ENCODE measurements around the gene CXCL12.

The CXCL12 gene

DNA sequence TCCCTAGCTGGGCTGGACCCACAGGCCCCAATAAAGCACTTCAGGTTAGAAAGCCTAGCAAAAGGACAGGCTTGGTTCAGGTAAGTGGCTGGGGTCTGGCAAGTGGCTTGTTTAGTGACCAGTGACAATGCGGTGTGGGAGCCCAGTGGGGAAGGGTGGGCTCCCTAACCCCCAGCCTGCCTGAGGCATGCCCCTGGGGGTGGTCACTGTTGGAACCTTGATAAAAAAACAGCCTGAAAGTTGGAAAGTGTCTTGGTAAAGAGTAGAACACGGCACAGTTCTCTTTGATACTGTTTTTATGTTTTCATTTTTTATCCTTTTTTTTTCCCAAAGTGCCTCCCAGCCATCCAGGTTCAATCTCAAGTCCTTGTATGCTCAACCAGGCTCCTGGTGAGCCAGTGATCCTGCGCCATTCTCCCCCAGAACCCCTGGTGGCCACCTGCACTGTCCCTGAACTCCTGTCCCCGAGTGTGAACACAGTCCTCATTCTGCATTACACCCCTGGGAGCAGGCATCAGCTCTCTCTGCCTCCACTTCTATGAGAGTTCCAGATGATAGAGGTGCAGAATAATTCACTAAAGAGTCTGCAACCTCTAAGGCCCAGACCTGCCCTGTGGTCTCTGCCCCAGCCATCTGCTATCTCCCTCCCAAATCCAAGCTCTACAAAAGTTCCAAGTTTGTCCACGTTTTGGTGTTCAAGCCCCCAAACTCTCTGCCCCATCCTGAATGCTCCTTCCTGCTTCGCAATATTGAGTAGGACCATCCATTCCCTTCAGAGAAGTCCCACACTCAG, 15.0 kb upstream of the CXCL12 start:
- no peak for DNase-seq

DNA sequence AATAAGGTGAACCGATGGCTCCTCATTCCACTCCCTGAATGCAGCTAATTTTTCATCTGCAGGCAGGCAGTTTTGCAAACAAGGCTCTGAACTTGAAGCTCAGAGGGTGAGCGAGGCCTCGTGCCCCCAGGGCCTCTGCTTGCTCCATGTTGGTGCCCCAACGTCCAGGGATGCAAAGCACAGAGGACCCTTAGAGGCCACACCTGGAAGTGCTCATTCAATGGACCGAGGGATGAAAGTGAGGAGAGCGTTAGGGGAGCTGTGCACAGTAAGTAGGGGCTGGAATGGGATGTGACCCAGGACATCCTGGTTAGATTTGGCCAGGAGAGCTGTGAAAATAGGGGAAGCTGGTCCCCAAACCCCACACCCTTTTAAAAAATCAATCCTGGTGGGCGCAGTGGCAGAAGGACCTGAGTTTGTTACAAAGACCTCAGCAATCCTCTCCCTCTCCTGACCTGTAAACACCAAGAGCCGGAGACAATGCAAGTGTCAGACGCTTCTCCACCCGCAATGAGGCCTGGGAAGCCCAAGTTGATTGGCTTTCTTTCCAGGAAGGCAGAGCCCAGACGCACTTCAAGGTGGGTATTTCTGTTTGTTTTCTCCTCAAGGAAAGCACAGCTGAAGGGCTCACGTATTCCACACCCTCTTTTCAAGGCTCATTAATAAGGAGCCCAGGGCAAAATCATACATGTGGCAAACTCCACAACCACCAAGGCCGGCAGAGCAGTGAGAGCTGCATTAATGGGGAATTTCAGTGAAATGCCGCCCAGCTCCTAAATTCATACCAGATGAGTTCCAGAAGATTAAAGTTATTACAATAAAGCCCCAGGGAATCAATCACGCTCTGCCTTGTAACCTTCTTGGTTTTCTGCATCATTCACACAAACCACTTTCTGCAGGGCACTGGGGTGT, 14.1 kb upstream of the CXCL12 start:
- DNase-seq = no peak

DNA sequence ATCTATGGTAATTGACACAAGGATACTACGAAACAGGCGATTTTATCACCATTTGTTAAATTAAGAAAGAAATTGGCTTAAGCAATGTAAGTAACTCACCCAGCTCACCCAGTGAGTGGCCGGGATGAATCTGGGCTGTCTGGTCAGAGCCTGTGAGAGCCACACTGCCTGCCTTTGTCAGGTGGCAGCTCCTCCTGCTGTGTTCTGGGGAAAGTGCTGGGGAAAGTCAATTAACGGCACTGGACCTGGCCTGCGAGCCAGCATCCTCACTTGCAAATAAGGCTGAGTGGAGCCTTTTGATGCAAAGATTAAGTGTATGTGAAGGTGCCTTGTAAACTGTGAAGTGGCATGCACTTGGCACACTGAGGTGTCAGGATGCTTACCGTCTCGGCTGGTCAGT, 13.4 kb upstream of the CXCL12 start:
- no peak for DNase-seq

DNA sequence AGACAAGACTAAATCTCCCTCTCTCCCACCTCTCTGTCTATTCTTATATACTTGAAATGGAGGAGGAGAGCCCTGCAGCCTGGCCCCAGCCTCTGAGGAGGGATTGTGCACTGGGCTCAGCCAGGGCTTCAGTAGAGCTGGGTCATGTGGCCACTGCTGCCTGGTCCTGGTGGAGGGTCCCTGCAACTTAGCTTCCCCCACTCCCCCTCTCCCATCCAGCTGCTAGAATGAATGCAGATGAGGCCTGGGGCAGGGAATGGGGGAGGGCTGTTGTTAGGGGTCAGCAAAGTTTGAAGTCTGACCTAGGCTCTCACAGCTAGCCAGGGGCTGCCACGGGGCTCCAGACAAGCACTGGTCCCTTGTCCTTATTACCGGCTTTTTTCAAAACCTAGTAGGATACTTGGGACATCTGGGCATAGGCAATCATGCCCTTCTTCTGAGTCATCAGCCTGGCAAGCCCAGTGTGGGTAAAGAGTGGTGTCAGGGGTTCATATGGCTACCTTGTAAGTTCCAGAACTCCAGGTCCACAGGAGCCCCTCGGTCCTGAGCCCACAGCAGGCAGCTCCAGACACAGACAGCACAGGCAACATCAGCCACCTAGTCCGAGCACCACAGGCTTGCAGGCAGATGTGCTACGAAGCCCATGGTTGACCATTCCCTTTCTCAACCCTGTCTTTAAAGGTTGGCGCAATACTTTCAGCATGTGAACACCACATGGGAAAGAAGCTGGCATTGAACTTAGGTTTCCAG, 12.8 kb upstream of the CXCL12 start:
- no peak for DNase-seq

DNA sequence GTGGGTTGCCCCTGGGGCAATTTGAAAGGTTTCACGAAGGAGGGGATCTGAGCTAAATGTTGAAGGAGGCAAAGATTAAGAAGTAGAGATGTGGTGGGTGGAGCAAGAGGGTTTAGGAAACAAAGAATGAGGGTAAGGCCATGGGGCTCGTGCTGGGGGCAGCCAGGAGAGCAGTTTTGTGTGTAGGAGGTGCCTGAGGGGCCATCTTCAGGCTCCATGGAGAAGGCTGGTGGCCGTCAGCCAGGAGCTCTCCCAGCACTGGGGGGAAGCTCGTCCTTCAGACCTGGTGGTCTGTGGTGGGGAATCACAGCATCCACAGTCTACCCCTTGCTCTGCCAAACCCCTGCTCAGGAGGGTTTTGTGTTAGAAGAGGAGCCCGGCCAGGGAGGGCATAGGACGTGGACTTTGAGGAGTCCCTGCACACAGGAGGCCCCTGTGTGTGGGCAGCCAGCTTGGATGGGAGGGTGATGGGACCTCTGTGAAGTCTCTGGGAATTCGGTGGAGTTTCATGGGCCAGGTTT, 11.8 kb upstream of the CXCL12 start:
- DNase-seq = no peak

DNA sequence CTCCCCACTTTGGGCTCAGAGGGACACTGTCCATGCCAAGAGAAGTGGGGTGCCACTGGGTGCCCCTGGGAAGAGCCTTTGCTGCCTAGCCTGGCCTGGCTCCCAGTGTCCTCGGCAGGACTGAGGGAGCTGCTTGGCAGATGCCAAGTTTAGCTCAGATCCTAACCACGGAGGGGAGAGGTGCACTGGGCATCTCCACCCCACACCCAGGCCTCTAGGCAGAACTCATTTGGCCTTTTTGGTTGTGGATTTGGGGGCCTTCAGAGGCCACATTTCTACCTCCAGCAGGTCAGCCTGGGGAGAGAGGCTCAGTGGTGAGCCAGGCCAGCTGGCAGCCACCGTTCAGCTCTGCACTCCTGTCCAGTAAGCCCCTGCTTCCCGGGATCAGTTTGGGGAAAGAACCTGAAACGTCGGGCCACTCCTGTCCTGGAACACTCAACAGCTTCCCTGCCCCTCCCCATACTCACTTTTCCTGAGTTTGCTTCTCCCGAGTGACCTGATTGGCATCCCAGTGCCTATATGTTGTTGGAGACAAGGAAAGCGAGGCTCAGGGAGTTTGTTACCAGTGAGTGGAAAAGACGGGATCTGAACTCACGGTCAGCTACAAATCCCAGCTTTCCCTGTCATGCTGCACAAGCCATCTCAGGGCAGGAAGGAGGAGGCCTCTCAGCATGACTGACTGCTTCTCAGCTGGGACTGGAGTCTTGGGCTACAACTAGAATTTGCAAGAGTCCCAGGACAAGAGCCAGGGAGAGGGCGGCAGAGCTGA, 11.2 kb upstream of the CXCL12 start:
- DNase-seq = no peak

DNA sequence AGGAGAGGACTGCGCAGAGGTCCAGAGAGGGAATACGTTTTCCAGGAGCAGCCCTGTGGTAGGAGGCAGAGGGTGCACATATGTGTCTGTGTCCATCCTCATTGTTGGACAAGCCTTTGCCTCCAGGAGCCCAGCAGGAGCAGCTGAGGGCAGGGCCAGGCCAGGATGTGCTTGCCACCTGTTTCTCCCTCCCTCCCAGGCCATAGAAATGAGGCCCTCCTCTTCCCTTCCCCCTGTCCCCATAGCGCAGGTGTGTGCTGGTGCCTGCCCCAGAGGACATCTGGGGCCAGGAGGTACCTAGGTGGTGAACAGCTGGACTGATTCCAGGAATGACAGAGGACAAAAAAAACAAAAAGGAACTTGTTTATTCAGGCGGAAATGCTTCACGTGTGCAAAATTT, 10.5 kb upstream of the CXCL12 start:
- DNase-seq = no peak

DNA sequence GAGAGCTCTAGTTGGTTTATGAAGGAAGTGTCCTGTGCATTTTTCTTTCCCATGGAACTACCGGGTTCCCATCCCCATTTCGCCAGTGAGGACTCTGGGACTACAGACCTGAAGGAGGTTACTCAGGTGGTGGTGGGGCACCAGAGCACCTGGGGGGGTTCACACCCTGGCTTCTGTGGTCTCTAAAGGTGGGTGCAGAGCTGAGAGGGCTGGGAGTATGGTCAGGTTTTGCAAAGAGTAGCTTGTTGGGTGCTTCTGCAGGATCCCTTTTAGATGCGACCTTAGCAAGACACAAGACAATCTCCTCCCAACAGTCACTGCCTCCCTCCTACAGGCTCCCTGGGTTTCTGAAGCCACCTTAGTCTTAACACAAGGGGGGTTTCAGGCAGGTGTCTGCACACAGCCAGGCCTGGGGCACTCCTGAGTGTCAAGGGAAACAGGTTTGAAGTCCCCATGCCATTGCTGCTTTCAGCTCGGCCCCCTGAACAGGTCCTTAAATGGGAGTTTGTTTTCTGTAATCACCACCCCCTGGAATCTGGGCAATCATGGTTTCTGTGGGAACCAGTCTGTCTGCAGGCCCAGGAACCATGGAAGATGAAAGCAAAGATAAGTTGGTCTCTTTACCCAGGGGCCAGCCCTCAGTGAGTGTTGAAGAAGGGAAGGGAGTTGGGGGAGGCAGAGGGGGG, 9.9 kb upstream of the CXCL12 start:
- DNase-seq = no peak

DNA sequence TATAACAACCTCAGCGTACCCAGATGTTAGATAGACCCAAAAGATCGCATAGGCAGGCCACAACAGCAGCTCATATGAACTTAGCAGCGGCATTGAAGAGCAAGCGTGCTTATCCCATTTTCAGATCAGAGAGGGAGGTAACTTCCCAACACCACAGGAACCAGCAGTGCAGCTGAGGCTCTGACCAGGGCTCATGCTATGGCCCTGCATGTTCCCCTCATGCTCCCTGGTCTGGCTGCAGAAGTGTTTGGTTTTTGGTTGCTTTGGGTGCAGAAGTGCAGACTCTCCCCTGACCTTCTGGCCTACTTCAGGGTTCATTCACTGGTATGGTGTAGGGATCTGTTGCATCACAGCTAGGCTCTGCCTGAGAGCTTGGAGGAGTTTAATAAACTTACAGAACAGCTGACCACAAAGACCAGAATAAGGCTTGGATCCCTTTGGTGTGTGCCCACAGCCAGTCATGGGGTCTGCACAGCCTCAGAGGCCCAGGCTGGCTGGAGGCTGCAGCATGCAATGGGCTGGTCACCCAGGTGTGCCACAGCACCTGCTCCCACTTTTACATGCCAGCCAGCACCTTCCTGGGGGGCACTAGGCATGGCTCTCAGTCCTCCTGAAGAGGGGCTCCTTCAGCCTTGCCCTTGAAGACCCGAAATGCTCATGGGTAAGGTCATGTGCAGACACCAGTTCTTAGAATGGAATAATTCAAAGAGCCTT, 9.1 kb upstream of the CXCL12 start:
- DNase-seq = no peak

DNA sequence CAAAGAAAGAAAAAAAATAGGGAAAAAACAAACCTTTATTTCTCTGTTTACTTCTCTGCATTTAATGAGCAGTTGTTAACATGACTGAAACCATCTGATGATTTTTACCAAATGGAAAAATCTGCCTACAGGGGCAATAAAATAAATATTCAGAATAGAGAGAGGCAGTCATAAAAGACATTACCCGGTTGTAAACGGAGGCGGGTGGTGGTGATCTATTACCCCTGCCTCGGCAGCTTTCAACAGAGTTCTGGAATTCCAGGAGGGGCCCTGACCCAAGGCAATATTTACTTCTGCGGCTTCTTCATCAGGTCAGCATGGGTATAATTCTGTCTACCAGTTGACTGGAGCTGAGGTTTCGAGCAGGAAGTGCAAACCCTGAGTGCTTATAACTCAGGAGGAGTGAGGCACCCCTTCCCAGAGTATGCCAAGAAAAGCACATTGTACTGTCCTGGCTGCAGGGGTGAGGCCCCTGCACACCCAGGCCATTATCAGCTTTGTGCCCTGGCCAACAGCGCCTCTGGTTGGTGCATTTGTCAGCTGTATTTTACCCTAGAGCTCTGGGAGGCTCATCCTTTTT, 8.2 kb upstream of the CXCL12 start:
- DNase-seq = no peak

DNA sequence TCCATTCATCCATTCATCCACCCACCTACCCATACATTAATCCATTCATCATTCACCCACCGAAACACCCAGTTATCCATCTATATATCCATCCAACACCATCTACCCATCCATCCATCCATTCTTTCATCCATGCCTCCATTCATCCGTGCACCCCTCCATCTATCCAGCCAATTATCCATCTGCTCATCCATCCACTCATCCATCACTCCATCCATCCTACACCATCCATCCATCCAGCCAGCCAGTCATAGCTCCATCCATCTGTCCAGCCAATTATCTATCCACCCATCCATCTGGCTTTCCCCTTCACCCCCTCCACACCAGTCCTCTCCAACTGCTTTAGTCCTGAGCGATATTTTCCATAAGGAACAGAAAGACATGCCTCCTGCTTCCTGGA, 7.5 kb upstream of the CXCL12 start:
- no peak for DNase-seq

DNA sequence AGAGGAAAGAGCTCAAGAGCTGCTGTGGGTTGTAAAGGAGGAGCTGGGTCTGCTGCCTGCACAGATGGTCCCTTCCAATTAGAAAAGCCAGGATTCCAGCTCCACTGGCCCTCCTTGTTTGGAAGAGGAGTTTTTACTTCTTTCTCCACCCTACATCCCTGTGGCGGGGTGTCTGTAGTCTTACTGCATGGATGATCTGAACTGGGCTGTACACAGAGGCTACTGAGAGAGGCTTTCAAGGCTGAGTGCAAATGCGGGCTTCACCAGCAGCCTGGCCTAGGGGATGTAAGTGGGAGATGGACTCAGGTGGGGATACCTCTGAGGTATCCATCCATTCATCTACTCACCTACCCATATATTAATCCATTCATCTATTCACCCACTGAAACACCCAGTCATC, 7.1 kb upstream of the CXCL12 start:
- DNase-seq = no peak

DNA sequence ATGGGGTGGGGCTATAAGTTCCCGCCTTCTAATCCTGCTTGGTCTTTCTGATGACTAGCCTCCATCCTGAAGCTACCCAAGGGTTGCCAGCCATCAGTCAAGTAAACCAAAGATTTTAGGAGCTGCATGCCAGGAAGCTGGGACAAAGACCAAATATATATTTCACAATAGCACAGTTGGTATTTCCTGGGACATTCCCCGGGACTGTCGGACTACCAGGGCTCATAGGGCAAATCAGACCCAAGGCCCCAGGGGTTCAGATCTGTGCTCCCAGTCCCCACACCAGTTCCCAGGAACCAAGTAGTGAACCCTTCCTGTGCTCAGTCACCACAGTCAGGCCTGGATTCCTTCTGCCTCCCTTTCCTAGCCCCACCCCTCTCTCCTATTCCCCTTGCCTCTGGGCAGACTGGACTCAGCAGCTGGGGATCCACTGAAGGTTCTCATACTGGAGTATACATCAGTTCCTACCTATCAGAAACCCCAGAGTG, 5.7 kb upstream of the CXCL12 start:
- DNase-seq = no peak

DNA sequence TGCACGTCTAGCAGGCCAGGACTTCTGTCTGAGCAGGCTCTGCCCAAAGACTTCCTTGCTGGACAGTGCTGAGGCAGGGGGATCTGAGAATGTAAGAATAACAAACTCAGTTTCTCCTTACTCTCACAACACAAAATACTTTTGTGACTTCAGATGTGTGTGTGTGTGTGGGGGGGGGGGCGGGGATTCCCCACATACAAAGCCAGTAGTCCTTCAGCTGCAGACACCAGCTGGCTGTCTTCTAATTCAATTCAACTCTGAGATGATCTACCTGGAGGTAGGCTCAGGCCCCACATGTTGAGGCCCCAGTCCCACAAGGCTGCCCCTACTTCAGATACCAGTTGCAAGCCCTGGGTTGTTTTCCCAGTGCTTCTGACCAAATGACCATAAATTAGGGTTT, 4.7 kb upstream of the CXCL12 start:
- DNase-seq = no peak

DNA sequence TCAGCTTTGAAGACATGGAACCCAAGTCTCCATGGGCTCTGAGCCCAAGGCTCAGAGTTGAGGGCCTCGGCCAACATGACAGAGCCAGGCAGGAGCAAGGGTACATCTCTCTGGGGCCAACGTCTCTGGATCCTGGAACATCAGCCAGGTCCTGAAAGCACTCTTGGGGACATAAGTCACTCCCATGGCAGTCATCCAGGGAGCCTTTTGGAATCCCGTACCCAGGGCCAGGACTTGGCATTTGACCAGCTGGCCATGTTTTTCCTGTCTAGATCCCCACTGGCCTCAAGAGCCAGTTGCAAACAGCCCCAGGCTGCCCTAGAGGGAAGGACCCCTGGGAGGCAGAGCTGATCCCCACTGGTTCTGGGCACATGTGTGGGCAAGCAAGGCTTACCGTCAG, 4.3 kb upstream of the CXCL12 start:
- no peak for DNase-seq

DNA sequence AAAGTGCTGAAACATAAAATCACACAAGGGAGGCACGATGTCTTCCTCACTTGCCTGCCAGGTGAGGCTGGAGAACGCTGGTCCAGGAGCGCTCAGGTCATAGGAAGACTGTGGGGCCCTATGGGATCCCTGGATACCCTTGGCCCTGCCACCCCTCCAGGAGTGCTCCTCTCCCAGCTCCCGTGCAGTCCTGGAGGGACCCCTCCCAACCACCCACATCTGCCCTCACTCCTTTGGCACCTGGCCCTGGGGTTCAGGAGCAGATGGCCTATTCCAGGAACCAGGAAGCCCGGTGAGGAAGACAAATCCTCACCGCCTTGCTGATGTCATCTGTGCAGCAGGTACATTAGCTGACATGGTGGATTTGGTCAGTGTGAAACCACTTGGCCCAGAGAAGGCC, 3.7 kb upstream of the CXCL12 start:
- DNase-seq = no peak

DNA sequence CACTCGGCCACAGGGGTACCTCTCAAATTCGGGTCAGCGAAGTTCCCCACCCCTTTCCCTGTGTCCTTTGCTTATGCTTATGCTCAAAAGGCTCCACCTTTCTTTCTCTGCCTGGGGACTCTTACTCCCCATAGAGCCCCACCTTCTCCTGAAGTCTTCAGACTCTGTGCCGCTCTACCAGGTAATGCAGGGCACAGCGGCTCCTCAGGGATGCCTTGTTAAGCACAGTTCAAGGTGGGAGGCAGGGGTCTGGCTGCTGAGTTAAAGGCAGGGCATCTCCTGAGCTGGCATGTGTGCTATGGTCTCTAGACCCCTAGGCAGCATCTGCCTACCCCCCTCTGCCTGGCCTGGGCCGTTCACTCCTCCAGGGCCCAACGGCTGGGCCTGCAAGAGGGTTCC, 3.0 kb upstream of the CXCL12 start:
- DNase-seq = no peak

DNA sequence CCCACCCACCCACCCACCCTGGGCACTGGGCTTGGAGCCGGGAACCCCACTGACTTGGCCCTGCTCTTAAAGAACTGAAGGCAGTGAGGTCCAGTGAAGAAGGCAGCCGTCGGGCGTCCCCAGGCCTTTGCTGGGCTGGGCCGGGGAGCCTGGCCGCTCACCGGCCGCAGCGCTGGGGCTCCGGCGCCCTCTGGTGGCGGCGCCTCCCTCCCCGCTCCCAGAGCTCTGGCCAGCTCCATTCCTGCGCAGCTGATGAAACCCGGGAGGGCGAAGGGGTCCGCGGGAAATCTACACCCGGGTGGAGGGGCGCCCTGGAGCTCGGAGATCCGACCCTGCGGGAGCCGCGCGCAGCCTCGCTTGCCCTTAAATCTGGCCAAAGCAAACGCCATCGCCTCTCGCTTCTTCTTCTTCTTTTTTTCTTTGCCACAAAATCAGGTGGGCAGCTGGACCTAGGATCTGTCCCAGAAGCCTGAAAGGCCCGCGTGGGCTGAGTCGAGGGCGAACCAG, 1.7 kb upstream of the CXCL12 start:
- DNase-seq = no peak

DNA sequence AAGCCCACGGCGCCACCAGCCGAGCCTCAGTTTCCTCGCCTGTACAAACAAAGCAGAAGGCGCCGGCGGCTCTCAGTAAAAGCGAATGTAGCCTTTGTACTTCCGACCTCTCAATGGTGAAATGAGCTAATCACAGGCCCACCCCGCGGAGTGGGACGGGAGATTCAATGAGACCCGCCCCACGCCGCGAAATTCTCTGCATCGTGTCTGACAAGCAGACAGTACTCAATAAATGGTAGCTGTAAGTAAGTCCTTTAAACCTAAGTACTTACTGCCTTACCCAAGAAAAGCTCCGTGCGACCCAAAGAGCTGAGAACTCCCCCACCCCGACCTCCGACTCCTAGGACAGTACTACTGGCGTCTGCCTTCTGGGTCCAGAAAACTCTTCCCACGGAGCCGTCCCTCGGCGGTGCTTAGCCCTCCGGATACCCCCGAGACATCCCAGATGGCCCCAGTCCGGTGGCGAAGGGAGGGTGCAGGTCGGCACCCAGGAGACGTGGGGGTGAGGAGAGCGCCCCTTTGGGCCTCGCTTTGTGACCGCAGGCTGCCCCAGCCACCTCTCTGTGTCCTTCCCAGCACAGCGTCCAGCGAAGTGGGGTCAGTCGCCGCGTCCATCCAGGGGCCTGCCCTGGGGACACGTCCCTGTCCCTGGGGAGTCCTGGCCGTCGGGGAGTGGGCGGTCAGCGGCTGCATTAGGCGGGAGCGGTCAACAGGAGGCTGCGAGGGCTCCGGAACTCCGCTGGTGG, 972 bp upstream of the CXCL12 start:
- no peak for DNase-seq

DNA sequence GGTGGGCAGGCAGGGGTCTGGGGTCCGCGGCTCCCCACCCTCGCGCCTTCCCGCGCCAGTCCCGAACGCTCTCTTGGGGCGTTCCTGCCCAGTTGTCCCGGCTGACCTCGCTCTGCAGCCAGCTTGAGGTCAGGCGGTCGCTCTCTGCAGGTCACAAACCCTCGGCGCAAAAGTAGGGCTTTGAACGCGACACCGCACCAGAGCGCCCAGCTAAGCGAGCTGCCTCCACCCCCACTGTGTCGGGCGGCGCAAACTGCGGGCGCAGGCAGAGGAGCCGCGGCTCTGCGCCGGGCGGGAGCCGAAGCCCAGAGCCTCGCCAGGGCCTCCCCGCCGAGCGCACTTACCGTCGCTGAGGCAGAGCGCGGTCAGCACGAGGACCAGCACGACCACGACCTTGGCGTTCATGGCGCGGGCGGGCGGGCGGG, 284 bp downstream of the CXCL12 start:
- no peak for DNase-seq
